PFSK-1 (cell line): Measurements from ENCODE around the gene ISOC2.

Experiments used
- FOXP2 ChIP-seq: optimal IDR thresholded peaks from 2 replicates; pipeline ENCODE3; 2011; ENCODE audit warnings: borderline replicate concordance, control low read depth, inconsistent platforms; ENCODE audit not compliant: insufficient read depth; ENCODE audit errors: extremely low read length, extremely low read depth
- POLR2AphosphoS5 ChIP-seq: IDR thresholded peaks from 2 replicates; pipeline ENCODE4 v1.6.1; 2012; ENCODE audit warnings: low read depth, mild to moderate bottlenecking, control low read depth, low read length, moderate library complexity
- SIN3A ChIP-seq: IDR thresholded peaks from 2 replicates; pipeline ENCODE4 v1.6.1; 2012; ENCODE audit warnings: mild to moderate bottlenecking, low read length, moderate library complexity, borderline replicate concordance; ENCODE audit not compliant: insufficient read depth
- TAF1 ChIP-seq: IDR thresholded peaks from 2 replicates; pipeline ENCODE4 v1.6.1; 2012; ENCODE audit warnings: low read length, control low read depth, borderline replicate concordance; ENCODE audit not compliant: insufficient read depth
- TF ChIP-seq, protein P1 (sequence below), 2 experiments: IDR thresholded peaks; 2 replicates each; pipeline versions ENCODE4 v1.6.1 to v1.8.0; 2011 to 2012; ENCODE audit warnings: low read depth in 2 of 2, low read length in 2 of 2, control low read depth in 1 of 2, inconsistent platforms in 1 of 2, mild to moderate bottlenecking in 1 of 2, moderate library complexity in 1 of 2; ENCODE audit not compliant: insufficient read depth in 1 of 2

DNA sequence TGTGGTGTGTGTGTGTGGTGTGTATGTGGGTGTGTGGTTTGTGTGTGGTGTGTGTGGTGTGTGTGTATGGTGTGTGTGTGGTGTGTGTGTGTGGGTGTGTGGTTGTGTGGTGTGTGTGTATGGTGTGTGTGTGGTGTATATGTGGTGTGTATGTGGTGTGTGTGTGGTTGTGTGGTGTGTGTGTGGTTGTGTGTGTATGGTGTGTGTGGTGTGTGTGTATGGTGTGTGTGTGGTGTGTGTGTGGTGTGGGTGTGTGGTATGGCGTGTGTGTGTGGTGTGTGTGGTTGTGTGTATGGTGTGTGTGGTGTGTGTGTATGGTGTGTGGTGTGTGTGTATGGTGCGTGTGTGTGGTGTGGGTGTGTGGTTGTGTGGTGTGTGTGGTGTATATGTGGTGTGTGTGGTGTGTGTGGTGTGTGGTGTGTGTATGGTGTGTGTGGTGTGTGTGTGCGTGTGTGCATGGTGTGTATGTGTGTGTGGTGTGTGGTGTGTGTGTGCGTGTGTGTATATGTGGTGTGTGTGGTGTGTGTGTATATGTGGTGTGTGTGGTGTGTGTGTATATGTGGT lies 27.0 kb downstream of the ISOC2 start:
- no peak for TF ChIP-seq TAF1
- TF ChIP-seq POLR2AphosphoS5, result no peak
- TF ChIP-seq, protein P1, sequence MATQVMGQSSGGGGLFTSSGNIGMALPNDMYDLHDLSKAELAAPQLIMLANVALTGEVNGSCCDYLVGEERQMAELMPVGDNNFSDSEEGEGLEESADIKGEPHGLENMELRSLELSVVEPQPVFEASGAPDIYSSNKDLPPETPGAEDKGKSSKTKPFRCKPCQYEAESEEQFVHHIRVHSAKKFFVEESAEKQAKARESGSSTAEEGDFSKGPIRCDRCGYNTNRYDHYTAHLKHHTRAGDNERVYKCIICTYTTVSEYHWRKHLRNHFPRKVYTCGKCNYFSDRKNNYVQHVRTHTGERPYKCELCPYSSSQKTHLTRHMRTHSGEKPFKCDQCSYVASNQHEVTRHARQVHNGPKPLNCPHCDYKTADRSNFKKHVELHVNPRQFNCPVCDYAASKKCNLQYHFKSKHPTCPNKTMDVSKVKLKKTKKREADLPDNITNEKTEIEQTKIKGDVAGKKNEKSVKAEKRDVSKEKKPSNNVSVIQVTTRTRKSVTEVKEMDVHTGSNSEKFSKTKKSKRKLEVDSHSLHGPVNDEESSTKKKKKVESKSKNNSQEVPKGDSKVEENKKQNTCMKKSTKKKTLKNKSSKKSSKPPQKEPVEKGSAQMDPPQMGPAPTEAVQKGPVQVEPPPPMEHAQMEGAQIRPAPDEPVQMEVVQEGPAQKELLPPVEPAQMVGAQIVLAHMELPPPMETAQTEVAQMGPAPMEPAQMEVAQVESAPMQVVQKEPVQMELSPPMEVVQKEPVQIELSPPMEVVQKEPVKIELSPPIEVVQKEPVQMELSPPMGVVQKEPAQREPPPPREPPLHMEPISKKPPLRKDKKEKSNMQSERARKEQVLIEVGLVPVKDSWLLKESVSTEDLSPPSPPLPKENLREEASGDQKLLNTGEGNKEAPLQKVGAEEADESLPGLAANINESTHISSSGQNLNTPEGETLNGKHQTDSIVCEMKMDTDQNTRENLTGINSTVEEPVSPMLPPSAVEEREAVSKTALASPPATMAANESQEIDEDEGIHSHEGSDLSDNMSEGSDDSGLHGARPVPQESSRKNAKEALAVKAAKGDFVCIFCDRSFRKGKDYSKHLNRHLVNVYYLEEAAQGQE (IDR thresholded peaks at IDR 0.05; ENCODE audit: insufficient read depth in 1 of 2, low read depth in 2 of 2, low read length in 2 of 2), result no peak
- no peak for TF ChIP-seq FOXP2
- no peak for TF ChIP-seq SIN3A
